ENCODE measurements around the gene BICD1. TPM values are rescaled to one million over a fixed set of nuclear protein-coding genes. Genes with fewer than 3 reads are reported as not detected.

The BICD1 gene
- polyA plus RNA-seq, 1 experiment = 7.9 TPM

- ChIA-PET CTCF (no interaction called here), POLR2A (no interaction called here)
- DNase-seq (ENCODE audit: low read depth) = no peak
- Histone ChIP-seq H3K4me3 (ENCODE audit: low read depth, low read length) (no peak overlapping the region), H3K27me3 (ENCODE audit: control insufficient read depth, insufficient read depth, low read length) (no peaks in the 10 kb centered on the region), H3K36me3 (ENCODE audit: control insufficient read depth, insufficient read depth, low read length) (no peaks in the 10 kb centered on the region)
- no peak for TF ChIP-seq CTCF (IDR thresholded peaks at IDR 0.05; ENCODE audit: insufficient read depth, low read depth, low read length)
These were observed 147.8 kb downstream of the BICD1 start for GRCh38 chr12:32254260-32254956.

DNA sequence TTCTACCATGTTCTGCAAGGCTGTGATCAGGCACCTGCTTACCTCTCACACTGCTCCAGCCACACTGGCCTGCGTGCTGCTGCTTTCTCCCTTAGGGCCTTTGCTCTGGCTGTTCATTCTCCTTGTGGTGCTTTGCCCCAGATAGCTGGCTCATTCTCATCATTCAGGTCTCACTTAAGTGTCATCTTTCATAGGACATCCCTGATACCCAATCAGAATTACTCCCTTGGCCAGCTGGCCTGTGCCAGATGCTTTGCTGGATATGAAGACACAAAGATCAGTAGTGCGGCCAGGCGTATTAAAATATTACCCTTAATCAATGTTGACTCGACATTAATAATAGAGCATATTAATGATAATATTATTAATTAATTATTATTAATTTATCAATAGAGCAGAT, 148.9 kb downstream of the BICD1 start:
- H3K27me3 ChIP-seq (ENCODE audit: control insufficient read depth, insufficient read depth, low read length) = no peaks in the 10 kb centered on the region
- TF ChIP-seq CTCF (IDR thresholded peaks at IDR 0.05; ENCODE audit: insufficient read depth, low read depth, low read length) = no peak
- CTCF ChIA-PET = no interaction called here
- POLR2A ChIA-PET = no interaction called here
- no peaks in the 10 kb centered on the region for H3K36me3 ChIP-seq (ENCODE audit: control insufficient read depth, insufficient read depth, low read length)
- DNase-seq (ENCODE audit: low read depth) = no peak
- H3K4me3 ChIP-seq (ENCODE audit: low read depth, low read length) = no peak overlapping the region

- CTCF ChIA-PET = no interaction called here
- Histone ChIP-seq H3K27me3 (ENCODE audit: control insufficient read depth, insufficient read depth, low read length) (no peaks in the 10 kb centered on the region), H3K36me3 (ENCODE audit: control insufficient read depth, insufficient read depth, low read length) (no peaks in the 10 kb centered on the region), H3K4me3 (ENCODE audit: low read depth, low read length) (no peak overlapping the region)
- no peak for TF ChIP-seq CTCF (IDR thresholded peaks at IDR 0.05; ENCODE audit: insufficient read depth, low read depth, low read length)
- POLR2A ChIA-PET = no interaction called here
- no peak for DNase-seq (ENCODE audit: low read depth)
These were observed 151.2 kb downstream of the BICD1 start for GRCh38 chr12:32257695-32258496.

- Histone ChIP-seq H3K4me3 (ENCODE audit: low read depth, low read length) (no peak overlapping the region), H3K36me3 (ENCODE audit: control insufficient read depth, insufficient read depth, low read length) (no peaks in the 10 kb centered on the region), H3K27me3 (ENCODE audit: control insufficient read depth, insufficient read depth, low read length) (no peaks in the 10 kb centered on the region)
- no peak for DNase-seq (ENCODE audit: low read depth)
- POLR2A ChIA-PET = no interaction called here
- no peak for TF ChIP-seq CTCF (IDR thresholded peaks at IDR 0.05; ENCODE audit: insufficient read depth, low read depth, low read length)
- CTCF ChIA-PET = no interaction called here
These were observed 154.0 kb downstream of the BICD1 start for GRCh38 chr12:32260696-32261095.

DNA sequence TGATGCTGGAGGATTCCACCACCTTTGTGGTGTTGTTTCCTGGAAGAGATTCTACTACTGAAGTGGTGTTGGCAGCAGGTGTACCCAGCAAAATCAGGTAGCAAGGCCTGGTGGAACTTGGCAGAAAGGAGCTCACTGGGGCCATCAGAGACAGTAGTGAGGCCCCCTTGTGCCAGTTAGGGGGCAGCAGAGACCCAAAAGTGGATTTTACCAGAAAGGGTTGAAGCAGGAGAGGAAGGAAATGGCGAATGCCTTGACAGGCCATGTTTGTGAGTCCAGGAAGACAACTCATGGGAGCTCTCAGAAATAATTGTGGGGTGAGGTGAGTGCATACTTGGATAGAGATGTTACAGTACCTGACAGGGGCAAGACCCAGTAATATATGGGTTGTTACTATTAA, 155.0 kb downstream of the BICD1 start:
- ChIA-PET POLR2A (no interaction called here), CTCF (interaction anchor here (1.0 kb wide), 1 partner anchor 9 kb away, joined by 5 read pairs; no protein-coding TSS in a partner anchor)
- no peaks in the 10 kb centered on the region for H3K27me3 ChIP-seq (ENCODE audit: control insufficient read depth, insufficient read depth, low read length)
- no peak for DNase-seq (ENCODE audit: low read depth)
- no peak for TF ChIP-seq CTCF (IDR thresholded peaks at IDR 0.05; ENCODE audit: insufficient read depth, low read depth, low read length)
- no peak overlapping the region for H3K4me3 ChIP-seq (ENCODE audit: low read depth, low read length)
- H3K36me3 ChIP-seq (ENCODE audit: control insufficient read depth, insufficient read depth, low read length) = no peaks in the 10 kb centered on the region
